ENCODE results near the gene KRT1. TPM values are rescaled to one million over a fixed set of nuclear protein-coding genes. Genes with fewer than 3 reads are reported as not detected.

The KRT1 gene
- total RNA-seq, 1 donor from 2014 or later: 2.9 TPM

DNA sequence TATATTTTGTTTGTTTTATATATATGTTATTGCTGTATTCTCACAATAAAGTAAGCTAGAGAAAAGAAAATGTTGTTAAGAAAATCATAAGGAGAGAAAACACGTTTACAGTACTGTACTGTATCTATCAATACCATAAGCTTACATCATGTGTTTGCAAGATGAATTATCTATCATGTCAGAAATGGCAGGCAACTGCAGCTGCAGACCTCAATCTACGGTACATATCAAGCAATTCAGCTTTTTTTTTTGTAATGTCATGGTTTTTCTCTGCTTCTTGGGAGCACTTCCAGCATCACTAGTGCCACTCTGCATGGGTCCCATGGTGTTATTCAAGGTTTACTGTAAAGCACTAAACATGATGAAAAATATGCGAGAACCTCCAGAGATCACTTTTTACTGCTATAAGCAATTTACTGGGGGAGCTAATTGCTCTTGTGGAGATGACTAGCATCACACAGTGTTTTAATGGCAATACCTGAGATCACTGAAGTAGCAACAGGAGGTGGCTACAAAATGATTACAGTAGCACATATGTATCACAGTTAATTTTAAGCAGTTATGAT is 19.2 kb downstream of the KRT1 start:
- no peak for DNase-seq (ENCODE audit: low spot score)

DNA sequence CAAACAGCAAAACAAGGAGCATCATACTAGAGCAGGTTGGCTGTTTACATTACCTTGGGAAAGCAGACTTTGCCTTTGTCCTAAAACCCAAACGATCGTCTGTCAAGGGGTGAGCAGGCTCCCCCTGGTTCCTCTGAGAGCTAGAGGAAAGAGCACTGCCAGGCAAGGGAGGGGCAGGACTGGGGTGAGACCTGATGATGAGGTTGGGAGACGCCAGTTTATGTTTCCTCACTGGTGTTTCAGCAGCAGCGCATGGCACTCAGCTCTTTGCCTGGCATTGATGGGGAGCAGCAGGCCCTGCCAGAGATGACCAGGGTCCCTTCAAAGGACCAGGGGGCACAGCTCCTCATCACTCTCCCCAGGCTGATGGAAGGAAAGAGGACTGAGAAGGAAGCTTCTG is 20.3 kb downstream of the KRT1 start:
- DNase-seq (ENCODE audit: low spot score): no peak

DNA sequence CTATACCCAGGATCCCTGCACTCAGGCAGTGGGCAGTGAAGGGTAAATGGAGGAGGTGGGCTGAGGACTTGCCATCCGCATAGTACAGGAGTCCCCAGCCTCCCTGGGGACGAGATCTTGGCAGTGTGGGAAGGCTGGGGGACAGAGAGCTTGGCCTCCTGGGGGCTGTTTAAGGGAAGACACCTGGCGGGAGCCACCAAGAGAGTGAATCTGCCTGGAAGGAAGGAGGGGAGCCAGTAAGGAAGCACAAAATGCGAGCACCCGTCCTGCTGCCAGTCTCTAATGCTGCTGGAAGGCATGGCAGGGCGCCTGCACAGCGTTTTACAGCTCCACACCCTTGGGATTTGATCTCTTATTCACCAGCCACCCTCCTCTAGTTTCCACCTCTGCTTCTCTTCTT is 20.8 kb downstream of the KRT1 start:
- DNase-seq (ENCODE audit: low spot score): no peak

DNA sequence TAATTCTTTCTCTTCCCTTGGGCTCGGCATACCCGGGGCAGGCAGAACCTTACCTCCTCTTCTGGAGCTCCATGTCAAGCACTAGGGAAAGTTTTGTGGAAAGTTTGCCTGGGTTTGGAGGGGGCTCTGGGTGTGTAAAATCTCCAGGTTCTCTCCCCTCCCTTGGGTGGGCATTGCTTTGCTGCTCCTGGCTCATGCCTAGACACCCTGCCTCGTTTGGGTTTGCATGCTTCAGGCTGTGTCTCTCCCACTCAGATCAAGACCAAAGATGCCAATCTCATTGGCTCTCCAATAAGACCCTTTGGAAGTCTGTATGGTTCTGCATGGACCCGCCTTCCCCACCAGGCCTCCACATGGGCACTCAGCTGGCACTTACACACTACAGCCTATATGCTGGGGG is 22.0 kb downstream of the KRT1 start:
- DNase-seq (ENCODE audit: low spot score): no peak

DNA sequence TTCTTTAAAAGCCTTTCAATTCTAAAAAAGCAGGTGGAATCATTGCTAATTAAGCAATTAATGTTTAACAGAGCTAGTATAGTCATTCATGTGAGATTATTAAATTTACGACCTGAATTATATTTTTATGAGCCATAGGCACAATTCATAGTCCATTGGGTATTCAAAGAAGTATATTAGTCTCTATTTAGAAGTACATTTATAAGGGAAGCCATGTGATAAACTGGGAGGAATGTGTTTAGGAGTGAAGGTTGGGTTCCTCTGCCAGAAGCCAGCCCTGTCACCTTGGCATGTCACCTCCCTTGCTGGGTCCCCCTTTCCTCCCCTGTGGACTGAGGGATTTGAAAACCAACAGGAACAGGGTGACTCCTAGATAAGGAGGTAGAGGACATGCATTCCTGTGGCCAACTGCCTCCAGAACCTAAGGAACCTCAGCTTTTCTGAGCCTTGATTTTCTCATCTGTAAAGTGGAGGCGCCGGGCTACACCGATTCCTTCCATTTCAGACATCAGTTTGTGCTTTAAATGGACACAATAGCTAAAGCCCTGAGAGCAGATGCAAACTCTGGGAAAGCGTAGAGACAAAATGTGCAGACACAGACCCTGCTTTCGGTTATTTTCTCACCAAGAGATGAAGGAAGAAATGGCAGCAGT is 22.8 kb downstream of the KRT1 start:
- no peak for DNase-seq (ENCODE audit: low spot score)

DNA sequence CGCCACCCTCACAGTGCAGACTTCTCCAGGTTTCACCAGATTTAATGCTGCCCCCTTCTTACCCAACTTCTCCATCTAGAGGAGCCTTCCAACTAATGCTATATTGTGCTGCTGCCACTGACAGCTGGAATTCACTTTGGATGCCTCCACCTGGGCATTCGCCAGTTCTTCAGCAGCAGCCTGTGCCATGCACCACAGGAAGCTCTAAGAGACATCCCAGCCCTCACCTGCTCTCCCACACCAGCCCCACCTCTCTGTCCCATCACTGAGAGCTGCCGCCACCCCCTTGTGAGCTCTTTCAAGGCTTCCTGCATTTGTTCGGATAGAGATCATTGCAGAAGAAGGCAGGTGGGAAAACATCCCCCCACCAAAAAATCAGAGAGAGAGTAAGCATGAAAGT is 23.6 kb downstream of the KRT1 start:
- DNase-seq (ENCODE audit: low spot score): no peak

DNA sequence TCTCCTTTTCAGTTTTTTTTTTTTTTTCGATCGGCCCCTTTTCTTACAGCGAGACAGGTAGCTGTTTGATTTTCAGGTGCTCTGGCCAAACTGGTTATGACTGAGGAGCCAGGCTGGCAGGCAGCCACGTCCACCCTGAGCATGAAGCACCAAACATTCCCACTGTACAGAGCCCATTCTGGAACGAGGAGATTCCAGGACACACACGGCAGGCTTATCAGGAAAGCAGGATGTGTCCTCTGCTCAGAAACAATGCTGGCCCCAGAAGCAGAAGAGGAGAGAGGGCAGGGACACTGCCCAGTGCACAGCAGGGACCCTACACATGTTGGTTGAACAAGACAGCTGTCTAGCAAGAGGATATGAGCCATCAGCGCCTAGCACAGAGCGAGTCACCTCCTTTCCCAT is 24.5 kb downstream of the KRT1 start:
- no peak for DNase-seq (ENCODE audit: low spot score)

DNA sequence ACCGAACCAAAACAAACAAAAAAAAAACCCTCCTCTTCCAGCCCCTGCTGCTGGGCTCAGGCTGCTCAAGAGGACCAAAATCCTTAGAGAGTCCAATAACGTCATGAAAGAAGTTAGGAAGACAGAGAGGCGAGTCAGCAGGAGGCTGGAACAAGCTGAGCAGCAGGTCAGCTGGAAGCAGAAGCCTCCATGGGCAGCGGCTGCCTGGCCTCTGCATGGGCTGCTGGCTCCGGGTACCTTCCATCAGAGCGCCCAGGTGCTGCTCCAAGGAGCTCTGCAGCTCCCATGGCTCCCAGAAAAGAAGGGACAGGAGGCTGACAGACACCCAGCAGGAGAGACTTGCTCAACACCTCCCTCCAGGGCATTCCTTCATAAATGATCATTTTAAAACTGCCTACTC is 25.0 kb downstream of the KRT1 start:
- no peak for DNase-seq (ENCODE audit: low spot score)

DNA sequence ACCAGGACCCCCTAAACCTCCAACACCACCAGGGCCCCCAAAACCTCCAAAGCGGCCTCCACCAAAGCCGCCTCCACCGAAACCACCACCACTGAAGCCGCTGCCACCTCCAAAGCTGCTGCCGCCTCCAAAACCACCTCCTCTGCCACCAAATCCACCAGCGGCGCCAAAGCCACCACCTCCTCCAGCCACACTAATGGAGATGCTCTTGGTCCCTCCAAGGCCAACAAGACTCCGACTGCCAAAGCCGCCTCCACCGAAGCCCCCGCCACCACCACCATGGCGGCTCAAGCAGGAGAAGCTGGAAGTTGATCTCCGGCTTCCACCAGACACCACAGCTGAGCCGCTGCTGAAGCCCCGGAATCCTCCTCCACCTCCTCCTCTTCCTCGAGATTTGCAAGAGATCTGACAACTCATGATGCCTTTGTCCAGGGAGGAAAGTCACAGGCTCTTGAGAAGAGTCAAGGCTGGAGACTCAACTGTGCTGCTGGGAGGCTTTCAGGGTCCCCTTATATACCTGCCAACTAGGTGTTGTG is 28.4 kb downstream of the KRT1 start, which contains the start of gene KRT2:
TSS of gene KRT2 (minus strand) at position 486 of the 536 bp plus-strand sequence. CDS start at position 417, 69 bp downstream.
- DNase-seq (ENCODE audit: low spot score): no peak

DNA sequence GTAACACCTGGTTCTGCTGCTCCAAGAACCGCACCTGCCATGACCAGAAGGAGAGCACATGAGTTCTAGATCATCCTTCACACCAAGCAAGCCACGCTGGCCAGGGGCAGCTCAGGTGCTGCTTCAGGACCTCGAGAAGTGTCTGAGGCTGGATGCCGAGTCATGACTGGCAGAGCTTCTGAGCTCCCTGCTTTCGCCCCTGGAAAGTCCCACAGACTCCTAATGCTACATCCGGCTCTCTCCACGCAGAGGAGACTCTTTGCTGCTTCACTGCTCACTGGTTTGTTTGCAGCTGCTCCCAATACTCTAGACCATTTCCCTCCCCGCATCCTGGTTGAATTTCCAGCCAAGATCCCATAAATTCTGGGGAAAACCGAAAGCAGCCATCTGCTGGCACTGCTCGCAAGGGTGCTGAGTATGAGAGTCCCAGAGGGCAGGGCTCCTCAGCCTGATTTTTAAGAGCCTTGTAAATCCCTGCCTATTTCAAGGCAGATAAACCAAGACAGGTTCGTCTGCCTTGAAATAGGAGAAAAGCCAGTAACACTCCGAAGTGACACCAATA is 29.6 kb downstream of the KRT1 start:
- no peak for DNase-seq (ENCODE audit: low spot score)

DNA sequence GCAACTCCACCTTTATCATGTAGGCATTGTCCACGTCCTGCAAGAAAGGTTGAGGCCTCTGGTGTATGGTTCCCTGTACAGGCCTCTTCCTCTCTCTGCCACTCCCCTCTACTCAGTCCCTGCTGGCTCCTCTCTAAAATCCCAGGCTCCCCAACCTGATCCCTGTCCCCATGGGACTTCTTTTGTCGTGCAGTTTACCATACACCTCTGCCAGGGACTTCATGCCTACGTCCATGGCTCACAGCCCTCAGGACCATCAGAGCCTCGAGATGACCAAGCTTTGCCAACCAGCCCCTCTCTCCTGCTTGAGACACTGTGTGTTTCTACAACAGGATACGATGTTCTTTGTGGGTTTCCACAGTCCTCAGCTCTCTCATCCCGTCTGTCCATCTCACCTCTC is 31.1 kb downstream of the KRT1 start:
- no peak for DNase-seq (ENCODE audit: low spot score)

DNA sequence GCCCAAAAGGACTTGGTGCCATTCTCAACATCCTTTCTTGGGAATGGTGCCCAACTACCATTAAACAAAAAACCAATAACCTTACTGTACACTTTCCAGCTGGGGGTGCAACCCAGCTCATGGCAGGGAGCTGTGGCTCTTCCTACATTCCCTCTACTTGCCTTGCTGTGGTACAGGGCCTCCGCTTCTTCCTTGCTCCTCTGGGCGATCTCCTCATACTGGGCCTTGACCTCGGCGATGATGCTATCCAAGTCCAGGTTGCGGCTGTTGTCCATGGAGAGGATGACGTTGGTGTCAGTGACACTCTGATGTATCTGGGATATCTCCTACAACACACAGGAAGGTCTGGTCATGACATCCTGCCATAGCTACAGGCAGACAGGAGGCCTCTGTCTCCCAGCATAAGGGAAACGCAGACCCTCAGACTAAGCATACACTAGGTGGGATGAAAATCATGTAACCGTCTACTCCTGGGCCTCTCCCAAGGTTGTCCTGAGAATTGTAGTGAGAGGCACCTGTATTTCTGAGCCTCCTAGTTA is 32.1 kb downstream of the KRT1 start:
- no peak for DNase-seq (ENCODE audit: low spot score)

DNA sequence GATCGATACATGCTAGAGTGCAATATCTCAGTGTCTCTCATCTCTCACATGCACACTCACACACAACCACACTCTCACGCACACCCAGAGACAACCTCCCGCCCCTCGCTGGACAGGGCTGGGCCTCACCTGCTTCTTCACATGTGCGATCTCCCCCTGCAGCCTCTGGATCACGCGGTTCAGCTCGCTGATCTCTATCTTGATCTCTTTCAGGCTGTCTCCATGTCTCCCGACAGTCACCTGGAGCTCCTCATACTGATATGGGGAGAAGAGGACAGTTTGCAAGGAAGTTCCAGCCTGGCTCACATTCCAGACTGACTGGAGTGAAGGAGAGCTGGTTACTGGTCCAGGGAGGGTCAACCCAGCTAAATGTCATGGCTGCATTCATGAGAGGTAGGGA is 32.6 kb downstream of the KRT1 start:
- DNase-seq (ENCODE audit: low spot score): no peak

DNA sequence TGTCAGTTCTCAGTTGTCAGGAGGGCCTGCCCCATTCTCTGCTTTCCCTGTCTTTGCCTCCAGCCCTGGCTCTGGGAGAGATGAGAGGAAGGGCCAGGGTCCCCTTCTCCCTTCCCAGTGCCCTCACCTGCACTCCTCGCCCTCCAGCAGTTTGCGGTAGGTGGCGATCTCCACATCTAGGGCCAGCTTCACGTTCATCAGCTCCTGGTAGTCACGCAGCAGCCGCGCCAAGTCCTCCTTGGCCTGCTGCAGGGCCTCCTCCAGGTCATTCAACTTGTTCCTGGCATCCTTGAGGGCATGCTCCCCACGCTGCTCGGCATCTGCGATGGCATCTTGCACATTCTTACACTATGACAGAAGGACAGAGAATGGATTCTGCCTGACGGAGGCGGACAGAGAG is 33.6 kb downstream of the KRT1 start:
- no peak for DNase-seq (ENCODE audit: low spot score)

DNA sequence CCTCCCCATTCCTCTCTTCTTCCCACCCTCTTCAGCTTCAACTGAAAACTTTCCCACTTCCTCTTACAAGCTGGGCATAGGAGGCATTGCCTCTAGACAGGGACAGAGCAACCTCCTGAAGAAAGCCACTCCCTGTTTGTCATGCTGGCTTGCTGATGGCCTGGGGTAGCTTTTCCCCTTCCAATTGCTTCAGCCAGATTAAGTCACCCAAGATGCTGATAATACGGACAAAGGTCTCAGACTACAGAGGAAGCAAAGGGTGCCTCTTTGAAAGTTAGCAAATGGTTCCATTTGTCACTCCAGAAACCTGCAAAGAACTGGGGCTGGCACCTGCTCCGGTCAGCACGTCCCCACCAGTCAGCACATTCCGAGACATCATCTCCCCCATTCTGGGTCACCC is 34.2 kb downstream of the KRT1 start:
- no peak for DNase-seq (ENCODE audit: low spot score)

DNA sequence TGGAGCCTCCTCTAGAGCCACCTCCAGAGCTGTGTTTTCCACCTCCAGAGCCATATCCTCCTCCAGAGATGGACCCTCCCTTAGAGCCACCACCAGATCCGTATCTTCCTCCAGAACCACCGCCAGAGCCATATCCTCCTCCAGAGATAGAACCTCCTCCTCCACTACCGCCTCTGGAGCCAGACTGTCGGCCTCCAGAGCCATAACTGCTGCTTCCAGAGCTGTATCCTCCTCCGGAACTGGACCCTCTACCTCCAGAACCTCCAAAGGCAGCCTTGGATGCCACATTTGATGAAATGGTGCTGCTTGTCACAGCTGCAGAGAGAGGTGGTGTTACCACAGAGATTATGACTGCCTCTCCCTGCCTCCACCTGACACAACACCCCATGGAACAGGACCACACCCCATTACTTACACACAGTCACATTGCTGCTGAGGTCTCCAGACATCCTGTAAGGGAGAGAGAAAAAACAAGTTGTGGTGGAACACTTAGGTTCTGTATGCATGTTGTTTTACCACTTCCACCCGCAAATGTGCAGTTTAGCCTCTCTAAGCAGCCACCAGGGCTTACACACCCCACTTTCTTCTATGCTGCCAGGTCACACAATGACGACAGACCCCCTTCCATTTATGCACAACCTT is 35.0 kb downstream of the KRT1 start:
- DNase-seq (ENCODE audit: low spot score): no peak

DNA sequence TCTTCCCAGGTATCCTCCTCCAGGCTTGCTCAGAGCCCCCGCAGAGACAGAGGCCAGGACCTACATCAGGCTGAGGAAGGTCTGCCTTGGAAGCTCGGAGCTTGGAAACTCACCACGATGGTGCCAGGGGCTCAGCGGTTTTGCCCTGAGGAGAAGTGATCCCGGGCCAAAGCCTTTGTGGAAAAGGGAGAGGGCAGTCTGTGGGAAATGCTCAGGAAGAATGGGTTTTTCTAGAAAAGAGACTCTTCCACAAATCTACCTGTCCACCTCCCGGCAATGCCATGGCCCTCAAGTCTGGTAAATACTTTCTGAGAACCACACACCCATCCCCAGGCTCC is 36.2 kb downstream of the KRT1 start:
- no peak for DNase-seq (ENCODE audit: low spot score)

DNA sequence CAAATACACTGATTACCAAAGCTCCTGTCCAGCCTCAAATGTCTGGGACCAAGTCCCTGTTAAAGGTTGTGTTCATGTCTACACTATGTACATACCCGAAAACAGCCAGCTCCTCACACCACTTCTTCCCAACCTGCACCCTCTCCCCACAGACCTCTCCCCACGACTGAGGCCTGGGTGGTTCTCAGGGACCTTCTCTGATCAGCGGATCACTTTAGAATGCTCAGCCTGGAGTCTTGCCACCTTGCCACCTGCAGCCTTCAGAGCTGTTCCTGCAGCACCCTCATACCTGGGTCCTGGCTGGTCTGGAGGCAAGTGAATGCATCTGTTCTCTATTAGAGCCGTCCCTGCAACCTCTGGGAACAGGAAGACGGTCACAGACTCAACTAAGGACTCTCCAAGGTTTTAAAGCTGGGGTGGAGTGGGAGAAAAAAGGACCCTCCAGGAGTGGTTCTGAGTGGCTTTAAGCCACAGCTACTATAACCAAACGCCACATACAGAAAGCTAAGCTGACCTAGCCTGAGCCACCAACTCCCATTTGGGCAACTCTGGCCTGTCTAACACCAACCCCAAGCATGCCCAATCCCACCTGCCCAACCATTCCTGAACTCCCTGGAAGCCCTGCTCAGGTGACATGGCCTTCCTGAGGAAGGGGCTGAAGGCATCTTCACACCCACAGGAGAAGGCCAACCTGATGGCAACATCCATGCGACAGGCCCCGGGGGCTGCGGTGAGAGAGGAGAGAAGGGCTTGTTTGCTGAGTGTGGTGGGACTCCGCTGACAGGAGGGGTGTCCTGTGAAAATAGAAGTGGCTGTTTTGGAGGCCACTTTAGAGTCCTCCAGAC is 36.8 kb downstream of the KRT1 start:
- DNase-seq (ENCODE audit: low spot score): no peak

DNA sequence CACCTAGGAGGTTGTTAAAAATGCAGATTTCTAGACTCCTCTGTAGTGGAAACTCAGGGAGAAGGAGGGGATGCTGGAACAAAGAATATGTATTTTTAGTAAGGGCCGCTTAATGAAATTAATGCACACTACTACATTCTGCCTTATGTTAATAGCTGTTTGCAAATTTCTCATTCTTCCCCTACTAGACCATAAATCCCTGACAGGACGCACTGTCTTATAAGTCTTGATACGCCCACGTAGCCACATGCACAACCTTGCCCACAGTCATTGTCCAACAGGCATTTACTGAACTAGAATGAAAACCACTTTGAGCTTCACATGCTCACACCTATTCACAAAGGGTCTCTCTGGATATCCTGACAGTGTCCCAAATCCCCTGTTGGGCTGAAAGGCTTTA is 38.7 kb downstream of the KRT1 start:
- DNase-seq (ENCODE audit: low spot score): no peak

DNA sequence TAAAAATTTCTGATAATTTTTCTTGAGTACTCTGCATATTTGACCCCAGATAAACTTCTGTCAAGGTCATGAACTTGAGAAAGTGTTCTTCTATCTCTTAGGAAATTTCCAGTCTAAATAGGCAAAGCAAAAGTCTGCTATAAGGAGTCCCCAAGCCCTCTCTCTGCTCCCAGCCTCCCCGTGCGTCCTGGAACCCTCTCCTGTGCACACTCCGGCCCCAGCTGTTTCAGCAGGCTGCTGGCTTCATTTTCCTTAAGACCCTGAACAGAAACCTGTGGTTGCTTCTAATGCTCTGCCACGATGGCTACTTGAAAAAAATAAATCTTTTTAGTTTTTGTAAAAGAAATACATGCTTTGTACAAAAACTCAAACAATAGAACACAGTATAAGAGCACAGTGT is 42.9 kb downstream of the KRT1 start:
- DNase-seq (ENCODE audit: low spot score): no peak

DNA sequence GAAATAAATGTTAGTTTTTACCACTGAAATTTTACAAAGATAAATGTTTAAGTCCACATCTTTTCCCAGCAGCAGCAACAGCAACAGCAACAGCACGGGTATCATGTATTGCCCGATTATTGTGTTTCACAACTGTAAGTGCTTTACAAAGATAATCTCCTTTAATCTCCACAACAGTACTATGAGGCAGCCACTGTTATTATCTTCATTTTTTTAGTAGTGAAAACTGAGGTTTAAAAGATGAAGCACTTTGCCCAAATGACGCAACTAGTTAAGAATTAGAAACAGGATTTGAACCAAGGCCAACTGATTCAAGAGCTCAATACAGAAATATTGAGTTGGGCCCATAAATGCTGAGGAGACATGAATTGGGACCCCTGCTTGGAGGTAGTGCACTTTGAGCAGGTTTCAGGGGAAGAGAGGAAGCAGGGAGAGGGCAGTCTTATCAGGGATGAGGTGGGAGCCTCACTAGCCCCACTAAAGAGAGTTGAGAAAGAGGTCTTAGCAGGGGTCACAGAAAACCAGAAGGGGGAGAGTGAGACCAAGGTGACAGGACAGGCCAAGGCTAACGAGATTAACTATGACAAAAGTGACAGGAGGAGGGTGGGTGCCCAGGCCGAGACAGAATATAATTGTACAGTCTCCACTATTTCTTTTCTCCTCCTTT is 43.5 kb downstream of the KRT1 start:
- DNase-seq (ENCODE audit: low spot score): no peak

Measured in mucosa of gallbladder (tissue), 1 donor.